GM21576 (cell line): ENCODE data around the gene MID1.

ENCODE experiments used
- ATAC-seq: cut with Tn5 transposase; IDR thresholded peaks from one replicate; pipeline ENCODE4 v1.9.1; 2021; ENCODE audit warnings: mild to moderate bottlenecking, moderate library complexity; ENCODE audit not compliant: unreplicated experiment

The MID1 gene

DNA sequence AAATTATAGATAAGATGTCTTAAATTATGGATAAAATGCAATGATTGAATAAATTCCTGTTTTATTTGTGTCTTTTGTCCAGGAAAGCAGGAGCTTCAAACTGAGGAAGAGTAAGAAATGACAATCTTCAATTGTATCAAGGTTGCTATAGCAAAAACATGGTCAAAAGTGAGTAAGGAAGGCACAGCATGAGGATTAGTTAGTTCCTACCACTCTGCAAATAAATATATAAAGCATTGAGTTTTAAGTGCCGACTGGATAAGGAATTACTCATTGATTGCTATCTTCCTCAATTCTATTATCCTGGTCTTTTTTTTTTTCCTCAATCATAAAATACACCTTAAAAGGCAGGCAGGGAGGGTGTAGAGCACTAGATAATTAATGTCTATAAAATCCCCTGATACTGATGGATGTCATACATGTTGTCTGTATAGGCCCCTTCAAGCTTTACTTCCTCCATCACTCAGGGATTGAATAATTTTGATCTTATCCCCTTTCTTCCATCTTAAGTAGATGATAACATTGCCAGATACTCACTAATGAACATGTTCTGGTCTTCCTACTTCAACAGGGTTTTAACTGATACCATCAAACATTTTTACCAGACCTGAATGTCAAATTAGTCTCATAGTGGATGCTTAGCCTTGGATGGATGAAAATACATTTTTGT lies 86.6 kb downstream of the MID1 start:
- ATAC-seq = no peak

DNA sequence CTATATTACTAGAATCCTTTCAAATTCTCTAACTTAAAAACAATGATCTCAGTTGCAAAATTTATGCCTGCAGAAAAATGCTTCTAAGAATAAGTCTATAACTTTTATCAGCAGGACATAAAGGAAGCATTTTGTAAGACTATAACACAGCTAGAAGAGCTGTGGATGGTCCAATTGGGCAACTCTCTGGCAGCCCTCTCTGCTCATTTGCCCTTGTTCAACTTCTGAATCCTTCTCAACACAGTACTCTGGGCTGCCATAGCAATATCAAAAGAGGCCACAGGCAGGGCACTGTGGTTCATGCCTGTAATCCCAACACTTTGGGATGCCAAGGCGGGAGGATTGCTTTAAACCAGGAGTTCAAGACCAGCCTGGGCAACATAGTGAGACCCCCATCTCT lies 88.5 kb downstream of the MID1 start:
- ATAC-seq = no peak

DNA sequence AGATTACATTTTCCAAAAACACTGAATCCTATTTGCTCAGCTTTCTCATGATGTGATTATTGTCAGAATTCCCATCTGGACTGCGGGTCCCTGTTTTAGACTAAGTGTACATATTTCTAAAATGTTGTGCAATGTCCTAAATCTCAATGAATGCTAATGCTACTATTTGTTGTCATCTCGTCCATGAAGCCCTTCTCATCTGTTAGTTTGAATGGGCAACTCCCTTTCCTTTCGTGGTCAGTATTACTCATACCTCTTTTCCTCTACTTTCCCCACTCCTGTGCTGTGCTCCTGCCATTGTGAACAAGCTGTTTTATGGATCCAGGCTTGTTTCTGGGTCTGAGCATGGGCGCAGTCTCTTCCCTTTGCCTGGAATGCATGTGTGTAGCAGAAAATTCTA lies 91.0 kb downstream of the MID1 start:
- ATAC-seq = no peak

DNA sequence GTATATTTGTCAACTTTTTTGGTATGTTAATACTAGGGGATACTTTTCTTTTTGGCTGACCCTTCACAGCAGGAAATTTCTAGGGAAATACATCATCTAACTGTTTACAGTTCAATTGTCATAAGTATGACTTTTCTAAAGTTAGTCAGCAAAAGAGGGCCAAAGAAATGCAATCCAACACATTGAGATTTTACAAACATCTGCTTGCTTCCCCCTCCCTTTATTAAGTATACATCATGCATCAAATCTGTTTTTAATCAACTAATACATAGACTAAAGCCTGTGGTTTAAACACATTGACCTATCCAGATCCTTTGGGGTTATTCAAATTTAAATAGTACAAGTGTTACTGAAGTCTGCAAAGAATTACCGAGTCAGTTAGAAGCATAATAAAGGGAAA lies 93.9 kb downstream of the MID1 start:
- ATAC-seq = no peak

DNA sequence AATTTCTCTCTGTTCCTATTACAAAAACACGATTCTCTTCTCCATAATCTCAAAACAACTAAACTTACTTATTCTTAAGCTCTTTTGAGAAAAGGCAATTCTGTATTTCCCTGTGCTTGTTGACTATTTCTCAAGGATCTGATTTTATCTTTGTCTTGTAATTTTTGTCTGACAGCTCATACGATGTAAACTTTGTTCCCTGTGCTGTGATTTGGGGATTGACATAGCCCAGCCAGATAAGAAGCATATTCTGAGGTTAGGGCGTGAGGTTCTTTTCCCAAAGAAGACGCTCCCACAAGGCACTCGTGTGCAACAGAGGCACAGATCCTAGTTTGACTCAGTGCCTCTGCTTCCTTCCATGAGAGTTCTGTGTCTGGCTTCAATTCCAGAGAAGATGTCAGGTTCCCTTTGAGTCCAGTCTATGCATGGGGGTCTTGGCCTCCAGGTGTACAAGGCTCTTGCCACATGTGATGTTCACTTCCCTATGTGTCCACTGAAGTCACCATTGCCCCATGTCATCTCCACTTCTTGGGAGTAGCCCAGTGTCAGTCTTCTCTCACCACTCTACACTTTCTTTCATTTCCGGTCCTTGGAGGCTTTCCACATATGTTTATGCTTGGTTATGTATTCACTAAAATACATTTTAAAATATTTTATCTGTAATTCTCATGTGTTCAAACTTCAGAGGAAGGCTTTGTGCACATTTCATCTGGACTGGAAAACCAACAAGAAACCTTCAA lies 94.8 kb downstream of the MID1 start:
- ATAC-seq = no peak

DNA sequence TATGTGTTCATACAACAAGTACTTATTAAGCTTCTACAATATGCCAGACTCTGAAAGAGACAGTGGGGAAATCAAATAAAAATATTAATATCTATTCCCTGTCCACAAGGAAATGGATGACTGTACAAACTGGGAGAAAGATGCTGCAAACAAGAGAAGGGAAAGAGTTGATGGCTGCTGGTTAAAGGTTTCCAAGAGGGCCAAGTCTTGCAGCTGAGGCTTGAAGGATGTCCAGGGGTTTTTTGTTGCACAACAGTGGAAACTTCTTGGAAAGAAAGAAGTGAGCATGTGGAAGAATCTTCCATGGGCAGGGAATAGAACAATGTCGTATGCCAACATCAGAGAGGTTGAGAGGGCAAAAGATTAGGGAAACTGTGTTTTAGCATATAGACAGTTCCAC lies 95.8 kb downstream of the MID1 start:
- ATAC-seq = no peak

DNA sequence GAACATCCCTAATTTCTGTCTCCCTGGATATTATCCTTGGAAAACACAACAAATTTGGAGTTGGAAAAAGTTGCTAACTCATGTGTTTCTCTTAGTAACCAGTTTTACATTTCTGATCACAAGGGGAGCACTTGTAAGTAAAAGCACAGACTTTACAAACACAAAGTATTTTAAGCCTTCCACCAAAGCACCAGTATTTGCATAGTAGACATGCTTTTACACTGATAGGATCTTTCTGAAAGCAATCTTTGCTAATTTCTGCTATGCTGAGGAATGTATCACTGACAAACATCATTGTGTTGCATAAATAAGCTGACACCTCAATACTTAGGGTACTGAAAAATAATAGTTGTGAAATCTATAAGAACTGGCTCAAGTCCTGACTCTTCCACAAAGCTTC lies 100.6 kb downstream of the MID1 start:
- no peak for ATAC-seq

DNA sequence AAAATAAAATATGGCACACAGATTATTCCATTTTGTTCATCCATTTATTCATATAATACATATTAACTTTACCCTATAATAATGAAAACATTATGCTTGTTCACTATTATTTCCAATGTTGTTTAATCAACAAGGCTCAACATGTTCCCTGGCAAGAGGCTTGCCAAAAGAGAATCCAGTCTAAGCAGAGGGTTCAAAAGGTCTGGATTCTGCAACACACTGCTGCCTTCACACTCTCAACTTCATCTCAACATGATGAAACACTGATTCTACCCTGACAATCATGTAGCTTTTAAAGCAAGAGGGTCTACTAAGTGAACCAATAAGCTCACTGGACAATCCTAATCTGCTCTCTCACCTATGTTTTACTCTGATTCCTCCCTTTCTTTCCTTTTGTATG lies 101.1 kb downstream of the MID1 start:
- no peak for ATAC-seq

DNA sequence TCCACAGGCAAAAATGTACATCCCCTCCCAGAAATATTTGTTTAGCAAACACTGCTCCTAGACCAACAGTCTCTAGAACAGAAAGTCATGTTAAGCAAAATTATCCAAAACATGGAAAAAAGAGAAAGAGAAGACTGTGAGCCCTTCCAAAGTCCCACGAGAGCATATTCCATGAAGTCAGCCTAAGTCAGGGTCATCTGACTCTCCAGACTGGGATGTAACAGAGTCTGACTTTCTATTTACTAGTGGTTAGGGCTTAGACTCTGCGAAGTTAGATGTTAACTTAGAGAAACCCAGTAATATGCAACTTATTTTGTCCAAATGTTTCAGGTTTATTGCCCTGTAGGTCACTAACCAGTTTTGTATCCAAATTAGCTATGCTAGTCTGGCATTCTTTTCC lies 102.3 kb downstream of the MID1 start:
- ATAC-seq = no peak

DNA sequence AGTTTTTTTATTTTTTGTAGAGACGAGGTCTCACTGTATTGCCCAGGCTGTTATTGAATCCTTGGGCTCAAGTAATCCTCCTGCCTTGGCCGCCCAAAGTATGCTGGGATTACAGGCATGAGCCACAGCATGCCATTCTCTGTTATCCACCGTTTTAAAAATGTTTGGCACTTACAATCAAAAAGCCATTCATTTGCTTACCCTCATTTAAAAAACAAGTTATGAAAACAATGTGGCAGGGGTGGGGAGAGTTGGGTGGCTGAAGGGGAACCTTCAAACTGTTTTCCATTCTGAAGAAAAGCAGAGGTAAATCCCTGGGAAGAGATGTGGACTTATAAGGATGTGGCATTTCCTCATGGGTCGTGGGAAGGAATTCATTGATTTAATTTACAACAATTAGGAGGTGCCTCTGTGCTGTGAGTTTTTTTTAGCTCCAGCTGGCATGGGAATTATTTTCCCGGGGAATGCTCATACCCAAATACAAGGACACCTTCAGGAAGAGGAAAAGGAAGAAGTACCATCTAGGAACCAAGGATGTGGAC lies 103.5 kb downstream of the MID1 start:
- no peak for ATAC-seq

DNA sequence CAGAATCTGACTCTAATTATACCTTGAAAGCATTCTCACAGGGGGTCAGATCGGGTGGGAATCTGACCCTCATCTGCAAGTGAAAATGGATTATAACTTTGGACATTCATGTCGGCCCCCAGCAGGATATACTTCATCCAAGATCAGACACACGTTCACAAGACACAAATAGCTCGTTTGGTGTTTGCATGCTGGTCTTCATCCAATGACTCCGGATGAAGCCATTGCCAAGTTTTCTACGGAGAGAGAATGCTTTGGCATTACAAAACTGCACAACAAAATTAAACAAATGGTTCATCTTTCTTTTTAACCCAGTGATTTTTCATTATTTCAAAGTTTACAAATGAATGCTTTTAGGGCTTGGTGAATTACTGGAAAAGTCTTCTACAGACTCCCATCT lies 105.5 kb downstream of the MID1 start:
- no peak for ATAC-seq

DNA sequence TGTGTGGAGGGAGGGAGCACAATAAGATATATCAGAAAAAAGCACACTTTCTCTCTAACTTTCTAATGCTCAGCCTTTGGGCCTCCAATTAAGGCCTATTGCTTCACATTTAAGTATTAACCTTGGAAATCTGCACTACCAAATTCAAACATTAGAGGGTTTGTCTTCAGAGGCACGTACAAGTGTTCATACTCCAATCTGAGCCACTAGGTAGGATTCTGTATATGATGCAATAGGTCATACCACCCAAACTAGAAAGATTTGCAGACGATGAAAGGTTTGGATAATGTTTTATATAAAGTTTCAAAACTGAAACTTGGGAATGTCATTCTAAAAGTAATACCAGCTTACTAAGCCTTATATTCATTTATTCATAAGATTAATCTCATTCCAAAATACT lies 106.4 kb downstream of the MID1 start:
- no peak for ATAC-seq

DNA sequence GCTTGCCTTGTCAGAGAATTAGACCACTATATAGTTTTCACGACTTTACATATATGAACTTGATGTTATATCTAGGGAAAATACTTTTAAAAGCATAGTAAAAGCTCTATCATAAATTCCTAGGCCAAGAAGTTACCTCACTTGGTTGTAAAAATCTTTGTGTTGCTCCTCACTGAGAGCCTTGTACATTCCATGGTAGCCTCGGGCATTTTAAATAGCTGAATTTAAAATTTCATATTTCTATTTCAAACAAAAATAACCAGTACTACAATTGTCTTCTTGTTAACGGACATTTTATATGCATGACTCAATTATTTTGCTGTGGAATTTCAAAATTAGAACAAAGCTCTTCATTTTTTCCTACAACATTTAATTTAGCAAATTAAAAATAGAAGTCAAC lies 107.6 kb downstream of the MID1 start:
- ATAC-seq = no peak

DNA sequence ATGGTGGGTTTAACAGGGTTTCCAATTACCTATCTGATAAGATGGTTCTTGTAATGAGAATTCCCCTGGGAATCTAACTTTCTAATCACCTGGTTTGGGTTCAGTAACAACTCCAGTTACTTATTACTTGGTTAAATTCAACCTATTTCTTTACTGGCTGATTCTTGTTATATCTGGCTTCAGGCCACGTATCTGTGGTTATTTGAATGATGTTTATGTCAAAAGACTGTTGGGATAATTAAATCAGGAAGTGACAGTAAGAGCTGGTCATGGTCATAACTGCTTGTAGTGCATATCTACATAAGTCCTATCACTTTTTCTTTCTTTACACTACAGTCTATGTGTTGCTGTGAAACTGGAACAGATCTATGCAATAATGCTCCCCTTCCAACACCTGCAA lies 108.1 kb downstream of the MID1 start:
- ATAC-seq = no peak

DNA sequence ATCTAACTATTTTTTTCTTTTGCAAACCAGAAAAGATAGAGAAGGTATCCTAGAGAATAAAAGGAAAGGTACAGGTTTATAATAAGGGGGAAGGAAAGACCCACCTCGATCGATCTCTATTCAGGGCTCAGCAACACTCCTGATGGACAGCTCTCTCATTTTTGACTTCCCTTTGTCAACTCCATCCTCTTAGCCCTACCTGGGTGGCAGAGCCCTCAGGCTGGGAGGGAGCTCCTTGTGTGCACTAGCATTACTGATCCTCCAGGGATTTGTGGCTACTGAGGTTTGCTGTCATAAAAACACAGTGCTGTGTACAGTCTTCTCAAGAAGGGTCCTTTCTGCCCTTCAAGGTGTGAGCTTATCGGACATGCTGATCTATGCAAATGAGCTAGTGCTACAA lies 111.0 kb downstream of the MID1 start:
- no peak for ATAC-seq

DNA sequence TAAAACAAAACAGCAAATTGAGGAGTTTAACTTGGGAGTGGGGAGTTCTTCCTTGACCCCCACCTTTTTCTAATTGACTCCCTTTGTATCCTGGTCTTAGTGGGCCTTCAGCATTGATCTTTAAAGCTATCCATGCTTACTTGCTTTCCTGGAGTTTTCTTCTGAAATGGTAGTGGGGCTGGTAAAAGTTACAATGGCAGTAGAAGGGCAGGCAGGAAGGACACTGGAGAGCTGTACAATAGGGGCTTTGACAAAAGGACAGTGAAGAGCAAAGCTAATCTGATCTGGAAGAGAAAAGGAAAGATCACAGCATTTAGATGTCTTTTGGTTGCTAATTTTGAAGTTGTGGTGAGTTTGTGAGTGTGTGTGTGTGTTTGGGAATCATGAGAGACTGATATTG lies 111.5 kb downstream of the MID1 start:
- ATAC-seq = no peak

DNA sequence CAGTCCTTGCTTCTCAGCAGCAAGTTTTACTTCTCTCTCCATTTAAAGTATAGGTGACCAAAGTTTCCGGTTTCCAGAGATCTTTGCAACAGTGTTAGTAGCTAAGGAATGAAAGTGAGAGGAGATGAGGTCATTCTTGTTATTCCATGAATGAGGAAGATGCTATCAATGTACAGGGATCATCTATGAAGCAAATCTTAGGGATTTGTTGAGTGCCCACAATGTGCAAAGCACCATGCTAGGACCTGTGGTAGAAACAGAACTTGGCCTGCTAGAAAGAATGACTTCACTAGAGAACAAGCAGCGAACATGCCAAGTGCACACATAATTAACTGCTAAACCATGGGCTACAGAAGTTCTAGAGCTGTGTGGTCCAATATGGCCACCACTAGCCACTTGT lies 112.5 kb downstream of the MID1 start:
- ATAC-seq = no peak

DNA sequence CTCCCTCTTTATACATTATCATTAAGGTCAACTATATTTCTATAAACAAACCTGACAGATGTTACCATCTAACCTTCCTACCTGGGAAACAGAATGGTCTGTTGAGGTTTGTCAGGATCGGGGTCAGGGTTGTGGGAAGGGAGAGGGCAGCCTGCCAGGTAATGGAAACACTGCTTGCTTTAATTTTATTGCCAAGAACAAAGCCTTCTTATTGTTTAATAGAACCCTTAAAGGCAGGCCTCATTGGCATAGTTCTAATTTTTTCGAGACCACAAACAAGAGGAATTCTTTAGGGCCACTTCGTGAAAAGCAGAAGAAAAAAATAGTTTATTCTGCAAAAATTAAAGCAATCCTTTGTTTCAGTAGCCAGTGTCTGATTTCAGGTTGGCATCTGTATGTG lies 113.2 kb downstream of the MID1 start:
- no peak for ATAC-seq

DNA sequence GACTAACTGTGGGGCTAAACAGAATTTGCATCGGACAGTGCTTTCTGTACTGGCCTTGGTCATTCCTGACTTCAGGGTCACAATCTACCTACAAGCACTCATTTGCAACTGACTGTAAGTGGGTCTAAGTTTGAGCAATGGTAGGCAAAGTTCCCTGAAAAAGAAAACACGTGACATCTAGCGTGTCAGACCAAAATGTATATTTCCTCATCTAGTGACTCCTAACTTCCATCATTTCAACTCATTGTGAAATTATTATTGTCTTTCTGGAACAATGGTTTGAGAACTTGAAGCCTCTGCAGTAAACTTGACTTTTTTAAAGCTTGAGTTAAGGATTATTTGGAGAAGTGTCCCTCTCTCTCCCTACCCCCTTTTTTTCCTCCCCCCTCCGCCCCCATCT lies 113.6 kb downstream of the MID1 start:
- ATAC-seq = no peak

DNA sequence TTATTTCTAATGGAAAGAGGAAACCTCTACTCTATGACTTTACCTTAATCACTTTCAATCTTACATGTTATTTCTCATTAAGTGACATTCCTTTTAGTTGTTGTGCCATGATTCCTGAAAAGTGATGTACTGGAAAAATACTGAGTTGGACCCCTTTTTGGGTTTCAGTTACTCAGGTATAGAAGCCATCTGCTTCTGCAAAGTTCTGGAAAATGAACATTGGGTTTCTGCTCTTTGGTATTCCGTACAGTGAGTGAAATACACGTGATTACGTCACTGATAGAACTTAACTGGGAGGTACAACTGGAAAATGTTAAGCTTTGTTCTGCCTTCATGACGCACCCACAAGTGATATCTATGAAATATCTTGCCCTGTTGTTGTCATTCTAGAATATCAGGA lies 114.7 kb downstream of the MID1 start:
- no peak for ATAC-seq

DNA sequence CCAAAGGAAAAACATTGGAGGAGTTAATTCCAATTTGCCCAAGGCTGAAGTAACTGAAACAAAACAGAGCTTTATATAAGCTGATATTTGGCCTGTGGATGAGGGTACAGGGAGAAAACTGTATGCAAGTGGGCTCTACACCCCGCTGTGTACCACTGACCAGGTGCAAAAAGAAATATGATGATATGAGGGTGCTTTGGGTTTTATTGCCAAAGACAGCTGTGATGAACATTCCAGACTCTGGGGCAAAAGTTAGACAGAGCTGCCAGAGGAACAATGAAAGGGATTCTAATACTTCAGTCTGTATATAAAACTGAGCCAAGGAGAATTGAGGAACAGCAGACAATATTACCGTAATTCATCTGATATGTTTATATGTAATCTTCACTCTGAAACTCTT lies 117.4 kb downstream of the MID1 start:
- ATAC-seq = no peak

DNA sequence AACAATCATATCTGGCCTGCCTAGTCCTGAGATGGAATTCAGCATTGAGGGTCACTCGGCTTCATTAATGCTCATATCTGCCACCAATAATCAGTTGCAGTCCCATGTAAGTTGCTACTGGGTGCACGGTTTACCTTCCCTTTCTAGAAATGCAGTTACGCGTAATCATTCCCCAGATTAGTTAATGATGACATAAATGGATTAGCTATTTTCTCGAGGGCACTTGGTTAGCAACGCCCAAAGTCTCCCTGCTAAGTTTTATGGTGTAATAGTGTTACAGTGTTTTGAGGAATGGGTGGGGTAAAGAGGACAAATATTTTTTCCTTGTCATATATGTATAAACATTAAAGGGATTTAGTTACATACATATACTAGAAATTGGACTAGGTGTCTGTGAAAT lies 118.8 kb downstream of the MID1 start:
- no peak for ATAC-seq
